ENCODE measurements around the gene COL6A3. TPM values are rescaled to one million over a fixed set of nuclear protein-coding genes. Genes with fewer than 3 reads are reported as not detected.

The COL6A3 gene
- total and polyA plus RNA-seq, 2 of the 13 experiments (the other 11 are each of a cell fraction or from before 2014, with no cell fraction given), result 0.03 TPM; not detected in 1

DNA sequence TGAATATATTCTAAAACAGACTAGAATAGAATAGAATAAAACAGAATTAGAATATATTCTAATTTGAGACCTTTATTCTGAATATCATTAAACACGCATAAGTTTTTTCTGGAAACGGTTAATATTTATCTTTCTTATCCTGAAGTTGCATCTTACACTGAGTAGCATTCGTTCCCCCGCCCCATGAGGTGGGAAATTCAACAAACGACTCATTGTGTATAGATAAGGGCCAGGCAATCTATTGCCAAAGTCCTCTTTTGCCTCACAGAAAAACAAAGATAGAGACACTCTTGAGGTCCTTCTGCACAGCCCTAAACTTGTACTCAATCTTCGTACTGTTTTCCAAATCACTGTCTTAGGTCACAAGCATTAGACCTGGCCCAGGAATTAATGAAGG, 98.1 kb downstream of the COL6A3 start (continued):
- TF ChIP-seq GLI4 (CRISPR knock-in tag; IDR thresholded peaks at IDR 0.05; ENCODE audit: borderline replicate concordance) (no peak), DNMT3B (CRISPR knock-in tag; conservative IDR thresholded peaks at IDR 0.05) (no peak), SP5 (CRISPR knock-in tag; IDR thresholded peaks at IDR 0.05; ENCODE audit: borderline replicate concordance, low read depth) (peak; percentile 66), SOX13 (IDR thresholded peaks at IDR 0.05) (peak; percentile 69), SOX13 (CRISPR knock-in tag; conservative IDR thresholded peaks at IDR 0.05 in 1 of 2, IDR thresholded peaks at IDR 0.05 in 1 of 2) (peak in 1 of 2 experiments; percentile 86; a peak in 2 of 4 replicates)
- TF ChIP-seq, protein P1, sequence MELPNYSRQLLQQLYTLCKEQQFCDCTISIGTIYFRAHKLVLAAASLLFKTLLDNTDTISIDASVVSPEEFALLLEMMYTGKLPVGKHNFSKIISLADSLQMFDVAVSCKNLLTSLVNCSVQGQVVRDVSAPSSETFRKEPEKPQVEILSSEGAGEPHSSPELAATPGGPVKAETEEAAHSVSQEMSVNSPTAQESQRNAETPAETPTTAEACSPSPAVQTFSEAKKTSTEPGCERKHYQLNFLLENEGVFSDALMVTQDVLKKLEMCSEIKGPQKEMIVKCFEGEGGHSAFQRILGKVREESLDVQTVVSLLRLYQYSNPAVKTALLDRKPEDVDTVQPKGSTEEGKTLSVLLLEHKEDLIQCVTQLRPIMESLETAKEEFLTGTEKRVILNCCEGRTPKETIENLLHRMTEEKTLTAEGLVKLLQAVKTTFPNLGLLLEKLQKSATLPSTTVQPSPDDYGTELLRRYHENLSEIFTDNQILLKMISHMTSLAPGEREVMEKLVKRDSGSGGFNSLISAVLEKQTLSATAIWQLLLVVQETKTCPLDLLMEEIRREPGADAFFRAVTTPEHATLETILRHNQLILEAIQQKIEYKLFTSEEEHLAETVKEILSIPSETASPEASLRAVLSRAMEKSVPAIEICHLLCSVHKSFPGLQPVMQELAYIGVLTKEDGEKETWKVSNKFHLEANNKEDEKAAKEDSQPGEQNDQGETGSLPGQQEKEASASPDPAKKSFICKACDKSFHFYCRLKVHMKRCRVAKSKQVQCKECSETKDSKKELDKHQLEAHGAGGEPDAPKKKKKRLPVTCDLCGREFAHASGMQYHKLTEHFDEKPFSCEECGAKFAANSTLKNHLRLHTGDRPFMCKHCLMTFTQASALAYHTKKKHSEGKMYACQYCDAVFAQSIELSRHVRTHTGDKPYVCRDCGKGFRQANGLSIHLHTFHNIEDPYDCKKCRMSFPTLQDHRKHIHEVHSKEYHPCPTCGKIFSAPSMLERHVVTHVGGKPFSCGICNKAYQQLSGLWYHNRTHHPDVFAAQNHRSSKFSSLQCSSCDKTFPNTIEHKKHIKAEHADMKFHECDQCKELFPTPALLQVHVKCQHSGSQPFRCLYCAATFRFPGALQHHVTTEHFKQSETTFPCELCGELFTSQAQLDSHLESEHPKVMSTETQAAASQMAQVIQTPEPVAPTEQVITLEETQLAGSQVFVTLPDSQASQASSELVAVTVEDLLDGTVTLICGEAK (IDR thresholded peaks at IDR 0.05), result no peak
- TF ChIP-seq, protein P1 (CRISPR knock-in tag; IDR thresholded peaks at IDR 0.05), result no peak
- TF ChIP-seq, protein P2, sequence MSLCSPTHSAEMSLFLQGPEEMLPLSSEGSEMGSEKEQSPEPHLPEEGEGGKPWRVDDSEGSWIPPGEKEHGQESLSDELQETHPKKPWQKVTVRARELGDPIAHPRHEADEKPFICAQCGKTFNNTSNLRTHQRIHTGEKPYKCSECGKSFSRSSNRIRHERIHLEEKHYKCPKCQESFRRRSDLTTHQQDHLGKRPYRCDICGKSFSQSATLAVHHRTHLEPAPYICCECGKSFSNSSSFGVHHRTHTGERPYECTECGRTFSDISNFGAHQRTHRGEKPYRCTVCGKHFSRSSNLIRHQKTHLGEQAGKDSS (CRISPR knock-in tag; IDR thresholded peaks at IDR 0.05; ENCODE audit: borderline replicate concordance, low read depth), result no peak
- TF ChIP-seq, protein P3, sequence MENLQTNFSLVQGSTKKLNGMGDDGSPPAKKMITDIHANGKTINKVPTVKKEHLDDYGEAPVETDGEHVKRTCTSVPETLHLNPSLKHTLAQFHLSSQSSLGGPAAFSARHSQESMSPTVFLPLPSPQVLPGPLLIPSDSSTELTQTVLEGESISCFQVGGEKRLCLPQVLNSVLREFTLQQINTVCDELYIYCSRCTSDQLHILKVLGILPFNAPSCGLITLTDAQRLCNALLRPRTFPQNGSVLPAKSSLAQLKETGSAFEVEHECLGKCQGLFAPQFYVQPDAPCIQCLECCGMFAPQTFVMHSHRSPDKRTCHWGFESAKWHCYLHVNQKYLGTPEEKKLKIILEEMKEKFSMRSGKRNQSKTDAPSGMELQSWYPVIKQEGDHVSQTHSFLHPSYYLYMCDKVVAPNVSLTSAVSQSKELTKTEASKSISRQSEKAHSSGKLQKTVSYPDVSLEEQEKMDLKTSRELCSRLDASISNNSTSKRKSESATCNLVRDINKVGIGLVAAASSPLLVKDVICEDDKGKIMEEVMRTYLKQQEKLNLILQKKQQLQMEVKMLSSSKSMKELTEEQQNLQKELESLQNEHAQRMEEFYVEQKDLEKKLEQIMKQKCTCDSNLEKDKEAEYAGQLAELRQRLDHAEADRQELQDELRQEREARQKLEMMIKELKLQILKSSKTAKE (CRISPR knock-in tag; IDR thresholded peaks at IDR 0.05; ENCODE audit: borderline replicate concordance), result no peak
- TF ChIP-seq, protein P4, sequence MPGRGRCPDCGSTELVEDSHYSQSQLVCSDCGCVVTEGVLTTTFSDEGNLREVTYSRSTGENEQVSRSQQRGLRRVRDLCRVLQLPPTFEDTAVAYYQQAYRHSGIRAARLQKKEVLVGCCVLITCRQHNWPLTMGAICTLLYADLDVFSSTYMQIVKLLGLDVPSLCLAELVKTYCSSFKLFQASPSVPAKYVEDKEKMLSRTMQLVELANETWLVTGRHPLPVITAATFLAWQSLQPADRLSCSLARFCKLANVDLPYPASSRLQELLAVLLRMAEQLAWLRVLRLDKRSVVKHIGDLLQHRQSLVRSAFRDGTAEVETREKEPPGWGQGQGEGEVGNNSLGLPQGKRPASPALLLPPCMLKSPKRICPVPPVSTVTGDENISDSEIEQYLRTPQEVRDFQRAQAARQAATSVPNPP (CRISPR knock-in tag; IDR thresholded peaks at IDR 0.05), result no peak
- TF ChIP-seq, protein P5, sequence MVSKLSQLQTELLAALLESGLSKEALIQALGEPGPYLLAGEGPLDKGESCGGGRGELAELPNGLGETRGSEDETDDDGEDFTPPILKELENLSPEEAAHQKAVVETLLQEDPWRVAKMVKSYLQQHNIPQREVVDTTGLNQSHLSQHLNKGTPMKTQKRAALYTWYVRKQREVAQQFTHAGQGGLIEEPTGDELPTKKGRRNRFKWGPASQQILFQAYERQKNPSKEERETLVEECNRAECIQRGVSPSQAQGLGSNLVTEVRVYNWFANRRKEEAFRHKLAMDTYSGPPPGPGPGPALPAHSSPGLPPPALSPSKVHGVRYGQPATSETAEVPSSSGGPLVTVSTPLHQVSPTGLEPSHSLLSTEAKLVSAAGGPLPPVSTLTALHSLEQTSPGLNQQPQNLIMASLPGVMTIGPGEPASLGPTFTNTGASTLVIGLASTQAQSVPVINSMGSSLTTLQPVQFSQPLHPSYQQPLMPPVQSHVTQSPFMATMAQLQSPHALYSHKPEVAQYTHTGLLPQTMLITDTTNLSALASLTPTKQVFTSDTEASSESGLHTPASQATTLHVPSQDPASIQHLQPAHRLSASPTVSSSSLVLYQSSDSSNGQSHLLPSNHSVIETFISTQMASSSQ (IDR thresholded peaks at IDR 0.05; ENCODE audit: low read depth), result 0 out of 2 replicates have a peak, but pooled peaks have one; percentile 15
- TF ChIP-seq, protein P5 (CRISPR knock-in tag; IDR thresholded peaks at IDR 0.05; ENCODE audit: borderline replicate concordance), result no peak; the same call in 1 of the 2 replicates

Data from HepG2 (cell line).